HepG2 (cell line): ENCODE results near the gene VPS25. TPM values are rescaled to one million over a fixed set of nuclear protein-coding genes. Genes with fewer than 3 reads are reported as not detected.

Experiments used
- ATAC-seq: fragments of 200-7000 bp; cut with Tn5 transposase; 3 replicates; pipeline ENCODE4 v1.9.1; 2020; ENCODE audit warnings: mild to moderate bottlenecking, moderate library complexity
- BruUV-seq: library from RNA; stranded (reverse); fragments of 400-500 nt; replicated peaks from 2 replicates; lab custom pipeline; 2021; lab: Mats Ljungman, UMichigan
- CTCF ChIA-PET: fragments of 300-600 bp; formaldehyde crosslinking; extraction: SDS; loops from one replicate; lab custom pipeline; 2021; ENCODE audit warnings: low total read pairs, inconsistent platforms, low intra/inter-chr PET ratio; lab: Yijun Ruan, JAX
- POLR2A ChIA-PET: fragments of 350-600 bp; sonication (Branson Sonifier 250); formaldehyde crosslinking; loops from one replicate; lab custom pipeline; 2020; ENCODE audit warnings: antibody characterized with exemption, inconsistent platforms; lab: Yijun Ruan, JAX
- DNase-seq: peaks from one replicate; pipeline ENCODE4 v3.0.0-alpha.2; 2015; ENCODE audit warnings: low spot score
- FAIRE-seq: peaks from 3 replicates; lab custom pipeline; 2011; peaks lifted over from hg19 to GRCh38; lab: Jason Lieb, UNC
- H2AFZ ChIP-seq: one replicate; pipeline ENCODE4 v1.6.1; 2011; ENCODE audit warnings: low read length, inconsistent platforms
- H3K27ac ChIP-seq: fragments of 300-600 bp; 3 replicates; pipeline ENCODE4 v1.8.0; 2011; ENCODE audit warnings: mixed run types, mild to moderate bottlenecking, mixed read lengths, low read length, inconsistent platforms; ENCODE audit not compliant: insufficient read depth; ENCODE audit errors: extremely low read length
- H3K27me3 ChIP-seq, 2 experiments: fragments of 200-600 bp in 1 of 2; 2 replicates in 1 of 2; 3 replicates in 1 of 2; pipeline versions ENCODE4 v1.6.0 to v1.8.0; 2011; ENCODE audit warnings: low read length in 2 of 2, mild to moderate bottlenecking in 2 of 2, moderate library complexity in 2 of 2, inconsistent platforms in 1 of 2; ENCODE audit not compliant: insufficient read depth in 2 of 2, control insufficient read depth in 1 of 2
- H3K36me3 ChIP-seq, 2 experiments: fragments of 200-600 bp in 1 of 2; replicated peaks in 1 of 2; 2 replicates in 1 of 2; 3 replicates in 1 of 2; pipeline versions ENCODE4 v1.5.1 to v1.8.0; 2011; ENCODE audit warnings: low read length in 2 of 2, inconsistent platforms in 1 of 2; ENCODE audit not compliant: insufficient read depth in 2 of 2, control insufficient read depth in 1 of 2
- H3K4me1 ChIP-seq: 2 replicates; pipeline ENCODE4 v1.5.1; 2012; ENCODE audit warnings: low read length, inconsistent platforms; ENCODE audit not compliant: insufficient read depth
- H3K4me2 ChIP-seq: 2 replicates; pipeline ENCODE4 v1.6.0; 2011; ENCODE audit warnings: low read depth, low read length, inconsistent platforms
- H3K4me3 ChIP-seq, 3 experiments: fragments of 200-600 bp in 1 of 3; sonication (generic), shearing (Covaris generic) in 1 of 3; replicated peaks in 1 of 3; 2 replicates each; pipeline ENCODE4 v1.5.1; 2011 to 2016; ENCODE audit warnings: low read length in 3 of 3, inconsistent platforms in 2 of 3, low read depth in 2 of 3, mild to moderate bottlenecking in 2 of 3, control low read depth in 1 of 3, mixed read lengths in 1 of 3; ENCODE audit not compliant: insufficient read depth in 1 of 3
- H3K79me2 ChIP-seq: one replicate; pipeline ENCODE4 v1.6.1; 2011; ENCODE audit warnings: low read length, inconsistent platforms; ENCODE audit not compliant: insufficient read depth
- H3K9ac ChIP-seq: 2 replicates; pipeline ENCODE4 v1.6.0; 2011; ENCODE audit warnings: mild to moderate bottlenecking, low read depth, low read length, inconsistent platforms; ENCODE audit not compliant: insufficient read depth
- H3K9me3 ChIP-seq: 2 replicates; pipeline ENCODE4 v1.5.1; 2012; ENCODE audit warnings: mild to moderate bottlenecking, low read length
- H4K20me1 ChIP-seq: 2 replicates; pipeline ENCODE4 v1.6.0; 2011; ENCODE audit warnings: inconsistent platforms, mild to moderate bottlenecking, low read length, moderate library complexity; ENCODE audit not compliant: insufficient read depth
- MAFF ChIP-seq: IDR thresholded peaks from 2 replicates; pipeline ENCODE4 v1.6.1; 2011; ENCODE audit warnings: low read depth, low read length, improper control_type of control experiment
- MAFK ChIP-seq, 2 experiments: IDR thresholded peaks in 1 of 2; conservative IDR thresholded peaks in 1 of 2; 2 replicates each; pipeline ENCODE4 v1.6.1; 2011; ENCODE audit warnings: improper control_type of control experiment in 2 of 2, low read length in 2 of 2
- MLX ChIP-seq: IDR thresholded peaks from 2 replicates; pipeline ENCODE4 v1.6.1; 2016
- NRL ChIP-seq: sonication (generic); formaldehyde crosslinking; IDR thresholded peaks from 2 replicates; pipeline ENCODE4 v1.5.0; 2020; ENCODE audit warnings: missing genetic modification reagents, mild to moderate bottlenecking, moderate library complexity, borderline replicate concordance
- PAXIP1 ChIP-seq: sonication (generic); formaldehyde crosslinking; conservative IDR thresholded peaks from 2 replicates; pipeline ENCODE4 v1.4.0; 2020; ENCODE audit warnings: mild to moderate bottlenecking, missing genetic modification reagents, moderate library complexity
- POLR2G ChIP-seq: fragments of 200-400 bp; formaldehyde crosslinking; IDR thresholded peaks from 2 replicates; pipeline ENCODE4 v1.6.1; 2018; ENCODE audit warnings: mild to moderate bottlenecking, low read depth, low read length, moderate library complexity
- ZNF12 ChIP-seq: sonication (generic); formaldehyde crosslinking; IDR thresholded peaks from 2 replicates; pipeline ENCODE4 v1.5.0; 2020; ENCODE audit warnings: missing genetic modification reagents
- ZNF138 ChIP-seq: sonication (generic); formaldehyde crosslinking; IDR thresholded peaks from 2 replicates; pipeline ENCODE4 v1.5.0; 2020; ENCODE audit warnings: mild to moderate bottlenecking, low read depth, missing genetic modification reagents
- ZNF382 ChIP-seq: sonication (generic); formaldehyde crosslinking; IDR thresholded peaks from 2 replicates; pipeline ENCODE4 v1.5.0; 2020; ENCODE audit warnings: missing genetic modification reagents, mild to moderate bottlenecking, borderline replicate concordance
- ZNF430 ChIP-seq: sonication (generic); formaldehyde crosslinking; IDR thresholded peaks from 2 replicates; pipeline ENCODE4 v1.9.0; 2021; ENCODE audit warnings: mild to moderate bottlenecking, missing genetic modification reagents
- ZNF878 ChIP-seq: sonication (generic); formaldehyde crosslinking; IDR thresholded peaks from 2 replicates; pipeline ENCODE4 v1.8.1; 2023; ENCODE audit warnings: mild to moderate bottlenecking, missing genetic modification reagents, moderate library complexity
- WGBS: methylation state at CpG from one replicate; pipeline ENCODE4 v1.1.6; 2017; ENCODE audit warnings: low lambda C conversion rate; 5-methylcytosine and 5-hydroxymethylcytosine counted together
- in situ Hi-C: cut with HindIII; loops from 2 replicates; pipeline ENCODE4 v1.10.0; 2017; ENCODE audit warnings: low pct_unique_long_range_greater_than_20kb; ENCODE audit not compliant: extremely low pct_ligation_motif_present
- intact Hi-C: fragments of 100-400 bp; cut with micrococcal nuclease; formaldehyde crosslinking; loops from one replicate; pipeline ENCODE4 v1.10.0; 2022; ENCODE audit not compliant: unreplicated experiment
- polyA plus RNA-seq, 8 experiments: library from polyadenylated mRNA; depleted of rRNA in 3 of 8; stranded (reverse) in 7 of 8; unstranded in 1 of 8; fragments of >200 nt; fragmentation: Illumina TruSeq in 4 of 8; extraction: Trizol in 4 of 8; gene quantifications; 2 replicates each; pipeline versions ENCODE4 v1.2.1 to v1.2.3, GENCODE V29; 2011 to 2016; ENCODE audit warnings: low read depth in 4 of 8, missing spikeins in 1 of 8, mixed read lengths in 1 of 8; ENCODE audit not compliant: insufficient read depth in 1 of 8
- total RNA-seq, 5 experiments: library from RNA; depleted of rRNA; stranded (reverse); fragments of >200 nt; fragmentation: Illumina TruSeq; extraction: Trizol; gene quantifications; 2 replicates each; pipeline ENCODE4 v1.2.3, GENCODE V29; 2016; ENCODE audit warnings: low read depth in 1 of 5

Gene VPS25
- total and polyA plus RNA-seq, 2 of the 13 experiments (the other 11 are each of a cell fraction or from before 2014, with no cell fraction given), result 161 to 249 TPM

- TF ChIP-seq PAXIP1 (CRISPR knock-in tag) (0 out of 2 replicates have a peak, but pooled peaks have one; percentile 17), MLX (CRISPR knock-in tag) (peak; percentile 92), ZNF12 (CRISPR knock-in tag) (0 out of 2 replicates have a peak, but pooled peaks have one; percentile 19), ZNF382 (0 out of 2 replicates have a peak, but pooled peaks have one; percentile 59), POLR2G (peak; percentile 21; the same call in 1 of the 2 replicates), NRL (CRISPR knock-in tag) (no peak)
Observed at GRCh38 chr17:42775534-42776098, 2.4 kb downstream of the VPS25 start (continued).

GRCh38 chr17:42778570-42778969 lies 5.3 kb downstream of the VPS25 start:
- H3K9me3 ChIP-seq, result no peaks in the 10 kb centered on the region
- ChIA-PET POLR2A (interaction anchor here (0.9 to 8.4 kb wide), 8 partner anchors 14 to 55 kb away, joined by 3 to 278 read pairs (median 30); partner anchors contain the start of genes BECN1, CNTD1, COA3 and EZH1), CTCF (no interaction called here)
- in situ Hi-C loops (no loop called here), intact Hi-C loops (no loop called here)
- TF ChIP-seq MAFK (conservative IDR thresholded peaks at IDR 0.05 in 1 of 2, IDR thresholded peaks at IDR 0.05 in 1 of 2; ENCODE audit: low read length in 2 of 2) (peak; percentile 58 to 62), ZNF138 (CRISPR knock-in tag) (no peak), MAFF (peak; percentile 51), ZNF878 (CRISPR knock-in tag) (0 out of 2 replicates have a peak, but pooled peaks have one; percentile 33), ZNF430 (CRISPR knock-in tag) (no peak)
- H3K9ac ChIP-seq, result no peak overlapping the region; the same call in 1 of the 2 replicates
- DNase-seq, result no peak
- H3K36me3 ChIP-seq, result peaks cover 11 to 28% of the 10 kb centered on the region in 2 experiments; a peak in 4 of 5 replicates
- no peak overlapping the region for H3K4me3 ChIP-seq
- no peak overlapping the region for H2AFZ ChIP-seq
- 94% methylated on average over 5 of the region's 5 CpGs for WGBS
- no peak for FAIRE-seq
- BruUV-seq, result no TSS peak
- peaks cover 42% of the 10 kb centered on the region for H3K79me2 ChIP-seq
- no peaks in the 10 kb centered on the region; a peak in 1 of 5 replicates for H3K27me3 ChIP-seq
- no peak for ATAC-seq
- peak overlapping the region; percentile 98 for H3K27ac ChIP-seq
- no peak overlapping the region for H3K4me2 ChIP-seq
- H3K4me1 ChIP-seq, result peaks cover 77% of the 10 kb centered on the region
- peaks cover 4% of the 10 kb centered on the region; the same call in 1 of the 2 replicates for H4K20me1 ChIP-seq
